ENCODE measurements around the gene STAMBP.

DNA sequence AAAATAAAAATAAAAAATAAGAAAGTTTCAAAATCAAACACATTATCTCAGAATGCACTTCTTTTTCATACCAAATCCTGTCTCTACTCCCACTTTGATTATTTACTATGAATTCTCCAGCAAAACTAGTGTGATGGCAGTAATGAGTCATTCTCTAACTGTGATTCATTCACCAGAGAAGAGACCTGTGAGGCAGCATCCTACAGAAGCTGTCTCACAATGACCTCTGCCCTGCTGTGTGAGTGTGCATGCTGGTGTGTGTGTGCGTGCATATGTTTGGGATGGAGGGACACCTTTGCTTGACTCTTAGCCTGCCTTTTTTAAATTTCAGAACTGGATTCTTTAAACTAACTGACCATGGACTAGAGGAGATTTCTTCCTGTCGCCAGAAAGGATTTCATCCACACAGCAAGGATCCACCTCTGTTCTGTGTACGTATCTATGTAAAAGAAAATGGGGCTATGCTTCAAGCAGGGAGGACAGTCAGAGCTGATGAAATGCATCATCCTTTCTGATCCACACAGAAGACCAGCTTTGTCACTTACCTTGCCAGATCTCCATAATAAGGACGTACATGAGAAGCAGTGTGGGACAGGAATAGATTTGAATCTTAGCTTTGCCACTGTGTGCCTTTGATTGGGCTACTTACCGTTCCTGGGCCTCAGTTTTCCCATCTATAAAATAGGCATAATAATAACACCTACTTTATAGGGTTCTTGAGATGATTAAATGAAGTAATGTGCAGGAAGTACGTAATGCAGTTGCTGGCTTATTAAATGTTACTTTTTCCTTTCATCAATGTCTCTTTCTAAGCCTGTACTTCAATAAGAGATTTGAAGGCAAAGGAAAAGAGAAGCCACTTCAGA is 31.2 kb downstream of the STAMBP start:
- no peak for TF ChIP-seq EZH2 (IDR thresholded peaks at IDR 0.05; ENCODE audit: insufficient read depth, low read length)
- TF ChIP-seq, protein P1, sequence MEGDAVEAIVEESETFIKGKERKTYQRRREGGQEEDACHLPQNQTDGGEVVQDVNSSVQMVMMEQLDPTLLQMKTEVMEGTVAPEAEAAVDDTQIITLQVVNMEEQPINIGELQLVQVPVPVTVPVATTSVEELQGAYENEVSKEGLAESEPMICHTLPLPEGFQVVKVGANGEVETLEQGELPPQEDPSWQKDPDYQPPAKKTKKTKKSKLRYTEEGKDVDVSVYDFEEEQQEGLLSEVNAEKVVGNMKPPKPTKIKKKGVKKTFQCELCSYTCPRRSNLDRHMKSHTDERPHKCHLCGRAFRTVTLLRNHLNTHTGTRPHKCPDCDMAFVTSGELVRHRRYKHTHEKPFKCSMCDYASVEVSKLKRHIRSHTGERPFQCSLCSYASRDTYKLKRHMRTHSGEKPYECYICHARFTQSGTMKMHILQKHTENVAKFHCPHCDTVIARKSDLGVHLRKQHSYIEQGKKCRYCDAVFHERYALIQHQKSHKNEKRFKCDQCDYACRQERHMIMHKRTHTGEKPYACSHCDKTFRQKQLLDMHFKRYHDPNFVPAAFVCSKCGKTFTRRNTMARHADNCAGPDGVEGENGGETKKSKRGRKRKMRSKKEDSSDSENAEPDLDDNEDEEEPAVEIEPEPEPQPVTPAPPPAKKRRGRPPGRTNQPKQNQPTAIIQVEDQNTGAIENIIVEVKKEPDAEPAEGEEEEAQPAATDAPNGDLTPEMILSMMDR (IDR thresholded peaks at IDR 0.05; ENCODE audit: insufficient read depth, low read depth, low read length): no peak
